ENCODE results near the gene CARS2. TPM values are rescaled to one million over a fixed set of nuclear protein-coding genes. Genes with fewer than 3 reads are reported as not detected.

Gene CARS2
- total RNA-seq, 1 donor from 2014 or later: 57.1 TPM

GRCh38 chr13:110685305-110686020 is 20.5 kb downstream of the CARS2 start:
- no peak overlapping the region for H3K4me3 Mint-ChIP-seq (ENCODE audit: unreplicated experiment)
- no peaks in the 10 kb centered on the region for H3K4me1 Mint-ChIP-seq (ENCODE audit: unreplicated experiment)
- DNase-seq (ENCODE audit: extremely low spot score, unreplicated experiment): no peak
- no peaks in the 10 kb centered on the region for H3K27me3 Mint-ChIP-seq (ENCODE audit: unreplicated experiment)
- no peaks in the 10 kb centered on the region for H3K9me3 Mint-ChIP-seq (ENCODE audit: unreplicated experiment)
- peaks cover 26% of the 10 kb centered on the region for H3K36me3 Mint-ChIP-seq (ENCODE audit: unreplicated experiment)
- H3K27ac Mint-ChIP-seq (ENCODE audit: unreplicated experiment): no peak overlapping the region
- no peak for TF ChIP-seq CTCF (IDR thresholded peaks at IDR 0.05)

- Mint-ChIP-seq H3K4me1 (ENCODE audit: unreplicated experiment) (no peaks in the 10 kb centered on the region), H3K9me3 (ENCODE audit: unreplicated experiment) (no peaks in the 10 kb centered on the region), H3K36me3 (ENCODE audit: unreplicated experiment) (peaks cover 24% of the 10 kb centered on the region), H3K4me3 (ENCODE audit: unreplicated experiment) (no peak overlapping the region), H3K27me3 (ENCODE audit: unreplicated experiment) (no peaks in the 10 kb centered on the region), H3K27ac (ENCODE audit: unreplicated experiment) (no peak overlapping the region)
- TF ChIP-seq CTCF (IDR thresholded peaks at IDR 0.05): no peak
- peak; percentile 75 for DNase-seq (ENCODE audit: extremely low spot score, unreplicated experiment)
Observed at GRCh38 chr13:110684388-110685056, 21.4 kb downstream of the CARS2 start.

- Mint-ChIP-seq H3K4me1 (ENCODE audit: unreplicated experiment) (peaks cover under 1% of the 10 kb centered on the region), H3K9me3 (ENCODE audit: unreplicated experiment) (no peaks in the 10 kb centered on the region), H3K4me3 (ENCODE audit: unreplicated experiment) (no peak overlapping the region), H3K27me3 (ENCODE audit: unreplicated experiment) (no peaks in the 10 kb centered on the region), H3K27ac (ENCODE audit: unreplicated experiment) (no peak overlapping the region), H3K36me3 (ENCODE audit: unreplicated experiment) (peaks cover 25% of the 10 kb centered on the region)
- TF ChIP-seq CTCF (IDR thresholded peaks at IDR 0.05): no peak
- DNase-seq (ENCODE audit: extremely low spot score, unreplicated experiment): no peak
Observed at GRCh38 chr13:110683921-110684320, 22.0 kb downstream of the CARS2 start.

GRCh38 chr13:110683203-110683883 is 22.6 kb downstream of the CARS2 start:
- no peak for DNase-seq (ENCODE audit: extremely low spot score, unreplicated experiment)
- no peak overlapping the region for H3K4me3 Mint-ChIP-seq (ENCODE audit: unreplicated experiment)
- H3K4me1 Mint-ChIP-seq (ENCODE audit: unreplicated experiment): peaks cover 6% of the 10 kb centered on the region
- H3K36me3 Mint-ChIP-seq (ENCODE audit: unreplicated experiment): peaks cover 30% of the 10 kb centered on the region
- H3K9me3 Mint-ChIP-seq (ENCODE audit: unreplicated experiment): no peaks in the 10 kb centered on the region
- no peaks in the 10 kb centered on the region for H3K27me3 Mint-ChIP-seq (ENCODE audit: unreplicated experiment)
- H3K27ac Mint-ChIP-seq (ENCODE audit: unreplicated experiment): no peak overlapping the region
- TF ChIP-seq CTCF (IDR thresholded peaks at IDR 0.05): peak; percentile 45

- TF ChIP-seq CTCF (IDR thresholded peaks at IDR 0.05): no peak
- H3K9me3 Mint-ChIP-seq (ENCODE audit: unreplicated experiment): no peaks in the 10 kb centered on the region
- H3K4me1 Mint-ChIP-seq (ENCODE audit: unreplicated experiment): peaks cover 12% of the 10 kb centered on the region
- no peaks in the 10 kb centered on the region for H3K27me3 Mint-ChIP-seq (ENCODE audit: unreplicated experiment)
- H3K36me3 Mint-ChIP-seq (ENCODE audit: unreplicated experiment): peaks cover 32% of the 10 kb centered on the region
- no peak overlapping the region for H3K27ac Mint-ChIP-seq (ENCODE audit: unreplicated experiment)
- no peak overlapping the region for H3K4me3 Mint-ChIP-seq (ENCODE audit: unreplicated experiment)
- DNase-seq (ENCODE audit: extremely low spot score, unreplicated experiment): no peak
Observed at GRCh38 chr13:110682746-110683145, 23.2 kb downstream of the CARS2 start.

Data from osteocyte (in vitro differentiated cells).